HepG2 (cell line): ENCODE data around the gene UBXN2A. TPM values are rescaled to one million over a fixed set of nuclear protein-coding genes. Genes with fewer than 3 reads are reported as not detected.

Source experiments
- EP300 ChIP-seq, 3 experiments: sonication (generic) in 1 of 3; formaldehyde crosslinking in 1 of 3; IDR thresholded peaks; 2 replicates each; pipeline versions ENCODE4 v1.5.1 to v1.6.1; 2011 to 2020; ENCODE audit warnings: low read depth in 2 of 3, low read length in 2 of 3, borderline replicate concordance in 1 of 3, improper control_type of control experiment in 1 of 3, mild to moderate bottlenecking in 1 of 3, missing genetic modification reagents in 1 of 3, moderate library complexity in 1 of 3
- FLYWCH1 ChIP-seq: sonication (generic); formaldehyde crosslinking; IDR thresholded peaks from 2 replicates; pipeline ENCODE4 v1.8.1; 2023; ENCODE audit warnings: mild to moderate bottlenecking, missing genetic modification reagents
- HMG20B ChIP-seq: conservative IDR thresholded peaks from 2 replicates; pipeline ENCODE4 v1.6.1; 2016; ENCODE audit warnings: missing genetic modification reagents, missing compliant biosample characterization
- HOXA7 ChIP-seq: sonication (generic); formaldehyde crosslinking; IDR thresholded peaks from 2 replicates; pipeline ENCODE4 v1.8.1; 2022; ENCODE audit warnings: mild to moderate bottlenecking, missing genetic modification reagents, moderate library complexity
- HOXA9 ChIP-seq: sonication (generic); formaldehyde crosslinking; IDR thresholded peaks from 2 replicates; pipeline ENCODE4 v1.8.1; 2022; ENCODE audit warnings: missing genetic modification reagents, mild to moderate bottlenecking, moderate library complexity, borderline replicate concordance
- IKZF1 ChIP-seq: fragments of 450-650 bp; IDR thresholded peaks from 2 replicates; pipeline ENCODE4 v1.7.1; 2016
- MIER2 ChIP-seq: IDR thresholded peaks from 2 replicates; pipeline ENCODE4 v1.6.1; 2016; ENCODE audit warnings: missing biosample characterization, missing genetic modification reagents
- MYC ChIP-seq: sonication (generic); formaldehyde crosslinking; IDR thresholded peaks from 2 replicates; pipeline ENCODE4 v1.9.0; 2021; ENCODE audit warnings: missing genetic modification reagents, borderline replicate concordance
- POLR2G ChIP-seq: fragments of 200-400 bp; formaldehyde crosslinking; IDR thresholded peaks from 2 replicates; pipeline ENCODE4 v1.6.1; 2018; ENCODE audit warnings: mild to moderate bottlenecking, low read depth, low read length, moderate library complexity
- PPARG ChIP-seq: conservative IDR thresholded peaks from 2 replicates; pipeline ENCODE4 v1.6.1; 2016; ENCODE audit warnings: missing biosample characterization, missing genetic modification reagents
- SMARCE1 ChIP-seq: fragments of 450-650 bp; IDR thresholded peaks from 2 replicates; pipeline ENCODE4 v1.6.1; 2017; ENCODE audit warnings: borderline replicate concordance
- U2AF1 ChIP-seq: fragments of 200-400 bp; formaldehyde crosslinking; optimal IDR thresholded peaks from 2 replicates; pipeline ENCODE3; 2017; ENCODE audit warnings: mild to moderate bottlenecking, low read depth, low read length
- ZBTB38 ChIP-seq: sonication (generic); formaldehyde crosslinking; IDR thresholded peaks from 2 replicates; pipeline ENCODE4 v1.5.1; 2020; ENCODE audit warnings: mild to moderate bottlenecking, missing genetic modification reagents
- ZMAT3 ChIP-seq: sonication (generic); formaldehyde crosslinking; conservative IDR thresholded peaks from 2 replicates; pipeline ENCODE4 v1.7.0; 2021; ENCODE audit warnings: missing genetic modification reagents
- ZNF30 ChIP-seq: sonication (generic); formaldehyde crosslinking; IDR thresholded peaks from 2 replicates; pipeline ENCODE4 v1.5.0; 2020; ENCODE audit warnings: mild to moderate bottlenecking, missing genetic modification reagents
- ZNF777 ChIP-seq: sonication (generic); formaldehyde crosslinking; IDR thresholded peaks from 2 replicates; pipeline ENCODE4 v1.4.0; 2020; ENCODE audit warnings: missing genetic modification reagents
- polyA plus RNA-seq, 8 experiments: library from polyadenylated mRNA; depleted of rRNA in 3 of 8; stranded (reverse) in 7 of 8; unstranded in 1 of 8; fragments of >200 nt; fragmentation: Illumina TruSeq in 4 of 8; extraction: Trizol in 4 of 8; gene quantifications; 2 replicates each; pipeline versions ENCODE4 v1.2.1 to v1.2.3, GENCODE V29; 2011 to 2016; ENCODE audit warnings: low read depth in 4 of 8, missing spikeins in 1 of 8, mixed read lengths in 1 of 8; ENCODE audit not compliant: insufficient read depth in 1 of 8
- total RNA-seq, 5 experiments: library from RNA; depleted of rRNA; stranded (reverse); fragments of >200 nt; fragmentation: Illumina TruSeq; extraction: Trizol; gene quantifications; 2 replicates each; pipeline ENCODE4 v1.2.3, GENCODE V29; 2016; ENCODE audit warnings: low read depth in 1 of 5
- TF ChIP-seq, protein P1 (sequence below): sonication (generic); formaldehyde crosslinking; IDR thresholded peaks from 2 replicates; pipeline ENCODE4 v1.4.0; 2020; ENCODE audit warnings: mild to moderate bottlenecking, low read depth, missing genetic modification reagents
- TF ChIP-seq, protein P2 (sequence below), 2 experiments: IDR thresholded peaks; 2 replicates each; pipeline ENCODE4 v1.6.1; 2011 to 2012; ENCODE audit warnings: low read length in 2 of 2, borderline replicate concordance in 1 of 2, low read depth in 1 of 2, mild to moderate bottlenecking in 1 of 2, moderate library complexity in 1 of 2
- TF ChIP-seq, protein P3 (sequence below): sonication (generic); formaldehyde crosslinking; IDR thresholded peaks from 2 replicates; pipeline ENCODE4 v1.4.0; 2020; ENCODE audit warnings: mild to moderate bottlenecking, missing genetic modification reagents
- TF ChIP-seq, protein P4 (sequence below): IDR thresholded peaks from 2 replicates; pipeline ENCODE4 v1.6.1; 2016; ENCODE audit warnings: control low read depth
- TF ChIP-seq, protein P5 (sequence below): sonication (generic); formaldehyde crosslinking; IDR thresholded peaks from 2 replicates; pipeline ENCODE4 v1.8.1; 2023; ENCODE audit warnings: missing genetic modification reagents, mild to moderate bottlenecking, borderline replicate concordance

Gene UBXN2A
- total and polyA plus RNA-seq, 2 of the 13 experiments (the other 11 are each of a cell fraction or from before 2014, with no cell fraction given), result 8.3 to 20.9 TPM

DNA sequence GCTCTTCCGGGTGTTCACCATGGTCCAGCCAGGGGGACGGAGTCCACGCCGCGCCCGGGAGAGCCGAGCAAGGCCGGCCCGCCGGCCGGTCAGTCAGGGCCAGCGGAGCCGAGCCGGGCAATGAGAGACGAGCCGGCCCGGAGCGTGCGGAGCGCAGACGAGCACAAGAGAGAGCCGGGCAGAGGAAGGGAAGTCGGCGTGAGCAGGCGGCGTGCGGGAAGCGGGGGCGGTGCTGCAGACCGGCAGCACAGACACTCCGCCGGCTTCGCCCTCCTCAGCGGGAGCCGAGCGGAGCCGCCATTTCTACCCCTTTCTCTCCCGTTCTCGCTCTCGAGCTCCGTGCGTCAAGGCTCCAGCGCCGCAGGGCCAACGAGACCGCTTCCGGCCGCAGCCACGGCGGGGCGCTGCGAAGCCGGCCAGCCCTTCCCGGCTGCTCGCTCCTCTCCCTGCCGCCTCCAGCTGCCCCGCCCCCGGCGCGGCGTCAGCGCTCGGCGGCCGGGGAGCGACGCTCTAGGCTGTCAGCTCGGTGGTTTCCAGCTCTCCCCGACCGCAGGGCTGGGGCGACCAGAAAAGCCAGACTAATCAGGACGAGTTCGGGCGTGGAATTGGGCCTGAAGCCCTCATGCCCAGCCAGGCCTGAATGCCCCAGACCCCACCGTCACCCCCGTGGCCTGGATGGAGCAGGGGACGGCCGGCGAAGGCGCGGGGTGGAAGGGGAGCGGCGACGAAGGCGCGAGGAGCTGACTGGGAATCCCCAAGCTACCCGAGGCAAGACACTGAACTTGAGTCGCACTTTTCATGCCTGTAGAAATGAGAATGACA is 13.3 kb upstream of the UBXN2A start, which contains the start of gene ATAD2B (continued):
- TF ChIP-seq, protein P1, sequence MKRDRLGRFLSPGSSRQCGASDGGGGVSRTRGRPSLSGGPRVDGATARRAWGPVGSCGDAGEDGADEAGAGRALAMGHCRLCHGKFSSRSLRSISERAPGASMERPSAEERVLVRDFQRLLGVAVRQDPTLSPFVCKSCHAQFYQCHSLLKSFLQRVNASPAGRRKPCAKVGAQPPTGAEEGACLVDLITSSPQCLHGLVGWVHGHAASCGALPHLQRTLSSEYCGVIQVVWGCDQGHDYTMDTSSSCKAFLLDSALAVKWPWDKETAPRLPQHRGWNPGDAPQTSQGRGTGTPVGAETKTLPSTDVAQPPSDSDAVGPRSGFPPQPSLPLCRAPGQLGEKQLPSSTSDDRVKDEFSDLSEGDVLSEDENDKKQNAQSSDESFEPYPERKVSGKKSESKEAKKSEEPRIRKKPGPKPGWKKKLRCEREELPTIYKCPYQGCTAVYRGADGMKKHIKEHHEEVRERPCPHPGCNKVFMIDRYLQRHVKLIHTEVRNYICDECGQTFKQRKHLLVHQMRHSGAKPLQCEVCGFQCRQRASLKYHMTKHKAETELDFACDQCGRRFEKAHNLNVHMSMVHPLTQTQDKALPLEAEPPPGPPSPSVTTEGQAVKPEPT (CRISPR knock-in tag), result peak; percentile 31; the same call in 1 of the 2 replicates
- TF ChIP-seq SMARCE1 (no peak), ZNF30 (CRISPR knock-in tag) (peak; percentile 88; the same call in 1 of the 2 replicates), ZBTB38 (peak; percentile 96), HOXA9 (no peak; the same call in none of the 2 replicates), ZMAT3 (CRISPR knock-in tag) (peak; percentile 71; the same call in 1 of the 2 replicates), PPARG (peak; percentile 84; the same call in 1 of the 2 replicates), EP300 (IDR thresholded peaks at IDR 0.05; ENCODE audit: low read depth in 2 of 2, low read length in 2 of 2) (0 out of 4 replicates have a peak, but pooled peaks of 1 of the 2 experiments have one; percentile 23), EP300 (CRISPR knock-in tag; IDR thresholded peaks at IDR 0.05; ENCODE audit: borderline replicate concordance) (0 out of 2 replicates have a peak, but pooled peaks have one; percentile 39), MIER2 (CRISPR knock-in tag) (0 out of 2 replicates have a peak, but pooled peaks have one; percentile 29), IKZF1 (no peak), FLYWCH1 (CRISPR knock-in tag) (peak; percentile 76; the same call in 1 of the 2 replicates), U2AF1 (no peak), ZNF777 (CRISPR knock-in tag) (peak; percentile 75), MYC (CRISPR knock-in tag) (peak; percentile 78), HOXA7 (CRISPR knock-in tag) (peak; percentile 86; the same call in 1 of the 2 replicates), POLR2G (peak; percentile 99), HMG20B (peak; percentile 46)
- TF ChIP-seq, protein P2, sequence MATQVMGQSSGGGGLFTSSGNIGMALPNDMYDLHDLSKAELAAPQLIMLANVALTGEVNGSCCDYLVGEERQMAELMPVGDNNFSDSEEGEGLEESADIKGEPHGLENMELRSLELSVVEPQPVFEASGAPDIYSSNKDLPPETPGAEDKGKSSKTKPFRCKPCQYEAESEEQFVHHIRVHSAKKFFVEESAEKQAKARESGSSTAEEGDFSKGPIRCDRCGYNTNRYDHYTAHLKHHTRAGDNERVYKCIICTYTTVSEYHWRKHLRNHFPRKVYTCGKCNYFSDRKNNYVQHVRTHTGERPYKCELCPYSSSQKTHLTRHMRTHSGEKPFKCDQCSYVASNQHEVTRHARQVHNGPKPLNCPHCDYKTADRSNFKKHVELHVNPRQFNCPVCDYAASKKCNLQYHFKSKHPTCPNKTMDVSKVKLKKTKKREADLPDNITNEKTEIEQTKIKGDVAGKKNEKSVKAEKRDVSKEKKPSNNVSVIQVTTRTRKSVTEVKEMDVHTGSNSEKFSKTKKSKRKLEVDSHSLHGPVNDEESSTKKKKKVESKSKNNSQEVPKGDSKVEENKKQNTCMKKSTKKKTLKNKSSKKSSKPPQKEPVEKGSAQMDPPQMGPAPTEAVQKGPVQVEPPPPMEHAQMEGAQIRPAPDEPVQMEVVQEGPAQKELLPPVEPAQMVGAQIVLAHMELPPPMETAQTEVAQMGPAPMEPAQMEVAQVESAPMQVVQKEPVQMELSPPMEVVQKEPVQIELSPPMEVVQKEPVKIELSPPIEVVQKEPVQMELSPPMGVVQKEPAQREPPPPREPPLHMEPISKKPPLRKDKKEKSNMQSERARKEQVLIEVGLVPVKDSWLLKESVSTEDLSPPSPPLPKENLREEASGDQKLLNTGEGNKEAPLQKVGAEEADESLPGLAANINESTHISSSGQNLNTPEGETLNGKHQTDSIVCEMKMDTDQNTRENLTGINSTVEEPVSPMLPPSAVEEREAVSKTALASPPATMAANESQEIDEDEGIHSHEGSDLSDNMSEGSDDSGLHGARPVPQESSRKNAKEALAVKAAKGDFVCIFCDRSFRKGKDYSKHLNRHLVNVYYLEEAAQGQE (IDR thresholded peaks at IDR 0.05; ENCODE audit: borderline replicate concordance in 1 of 2, low read depth in 1 of 2, low read length in 2 of 2), result peak in 1 of 2 experiments; percentile 50; a peak in 1 of 4 replicates
- TF ChIP-seq, protein P3, sequence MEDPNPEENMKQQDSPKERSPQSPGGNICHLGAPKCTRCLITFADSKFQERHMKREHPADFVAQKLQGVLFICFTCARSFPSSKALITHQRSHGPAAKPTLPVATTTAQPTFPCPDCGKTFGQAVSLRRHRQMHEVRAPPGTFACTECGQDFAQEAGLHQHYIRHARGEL, result 0 out of 2 replicates have a peak, but pooled peaks have one; percentile 71
- TF ChIP-seq, protein P4, sequence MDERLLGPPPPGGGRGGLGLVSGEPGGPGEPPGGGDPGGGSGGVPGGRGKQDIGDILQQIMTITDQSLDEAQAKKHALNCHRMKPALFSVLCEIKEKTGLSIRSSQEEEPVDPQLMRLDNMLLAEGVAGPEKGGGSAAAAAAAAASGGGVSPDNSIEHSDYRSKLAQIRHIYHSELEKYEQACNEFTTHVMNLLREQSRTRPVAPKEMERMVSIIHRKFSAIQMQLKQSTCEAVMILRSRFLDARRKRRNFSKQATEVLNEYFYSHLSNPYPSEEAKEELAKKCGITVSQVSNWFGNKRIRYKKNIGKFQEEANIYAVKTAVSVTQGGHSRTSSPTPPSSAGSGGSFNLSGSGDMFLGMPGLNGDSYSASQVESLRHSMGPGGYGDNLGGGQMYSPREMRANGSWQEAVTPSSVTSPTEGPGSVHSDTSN (CRISPR knock-in tag), result no peak
- TF ChIP-seq, protein P5, sequence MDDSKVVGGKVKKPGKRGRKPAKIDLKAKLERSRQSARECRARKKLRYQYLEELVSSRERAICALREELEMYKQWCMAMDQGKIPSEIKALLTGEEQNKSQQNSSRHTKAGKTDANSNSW (CRISPR knock-in tag), result peak; percentile 43; the same call in 1 of the 2 replicates
